Large intestine (tissue), 3 donors: ENCODE measurements around the gene STRA8. TPM values are rescaled to one million over a fixed set of nuclear protein-coding genes. Genes with fewer than 3 reads are reported as not detected.
"Not testable (repeated sequence)": the region's sequence is repeated elsewhere in the genome, so short reads cannot be mapped to it uniquely, and the experiment has no call there.

ENCODE experiments used
- DNase-seq, 2 donors: peaks; one replicate each; pipeline versions ENCODE4 v3.0.0 to v3.0.0-alpha.2; 2013
- H3K27ac ChIP-seq: one replicate; pipeline ENCODE4 v1.5.1; 2013; ENCODE audit warnings: low read length
- H3K27me3 ChIP-seq: 2 replicates; pipeline ENCODE4 v1.6.1; 2013; ENCODE audit warnings: low read length; ENCODE audit not compliant: control insufficient read depth, insufficient read depth
- H3K36me3 ChIP-seq: 2 replicates; pipeline ENCODE4 v1.6.1; 2013; ENCODE audit warnings: low read length; ENCODE audit not compliant: control insufficient read depth, insufficient read depth
- H3K4me1 ChIP-seq: one replicate; pipeline ENCODE4 v1.6.1; 2013; ENCODE audit warnings: low read length; ENCODE audit not compliant: control insufficient read depth, insufficient read depth
- H3K4me3 ChIP-seq: one replicate; pipeline ENCODE4 v1.5.1; 2013; ENCODE audit warnings: low read length
- H3K9me3 ChIP-seq: one replicate; pipeline ENCODE4 v1.6.1; 2013; ENCODE audit warnings: mild to moderate bottlenecking, low read depth, low read length, moderate library complexity; ENCODE audit not compliant: control insufficient read depth
- WGBS: methylation state at CpG from one replicate; pipeline ENCODE4 v1.1.5; 2013; ENCODE audit warnings: low lambda C conversion rate; ENCODE audit not compliant: insufficient coverage; 5-methylcytosine and 5-hydroxymethylcytosine counted together
- polyA plus RNA-seq: library from polyadenylated mRNA; unstranded; fragments of 120-200 nt; gene quantifications from one replicate; pipeline ENCODE4 v1.2.1, GENCODE V29; 2013

The STRA8 gene
- polyA plus RNA-seq, 1 donor = not detected

DNA sequence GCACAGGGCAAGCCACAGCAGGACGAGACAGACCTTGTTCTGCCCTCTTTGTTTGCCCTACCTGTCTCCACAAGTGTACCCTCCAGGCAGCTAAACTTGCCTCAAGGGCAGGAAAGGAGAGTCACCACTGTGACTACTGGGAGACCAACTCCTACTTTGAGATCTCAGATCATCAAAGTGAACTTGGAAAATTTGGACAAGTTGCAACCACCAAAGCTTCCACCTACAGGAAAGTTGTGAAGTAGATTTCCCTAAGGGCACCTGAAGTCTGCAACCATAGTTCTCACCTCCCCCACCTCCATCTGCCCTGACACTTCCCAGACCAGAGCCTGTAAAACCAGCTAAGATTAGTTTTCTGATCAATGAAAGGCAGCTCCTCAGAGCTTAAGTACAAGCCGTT lies 19.8 kb upstream of the STRA8 start:
- H3K4me3 ChIP-seq = no peak overlapping the region
- H3K27ac ChIP-seq = no peak overlapping the region
- WGBS = no CpG with 5 or more reads among the region's 2 CpGs
- peaks cover 4% of the 10 kb centered on the region for H3K4me1 ChIP-seq
- peaks cover 23% of the 10 kb centered on the region for H3K27me3 ChIP-seq
- DNase-seq = no peak
- no peaks in the 10 kb centered on the region for H3K36me3 ChIP-seq
- no peaks in the 10 kb centered on the region for H3K9me3 ChIP-seq

- Histone ChIP-seq H3K27ac (no peak overlapping the region), H3K27me3 (peaks cover 34% of the 10 kb centered on the region), H3K4me1 (peaks cover 4% of the 10 kb centered on the region), H3K36me3 (no peaks in the 10 kb centered on the region), H3K4me3 (no peak overlapping the region), H3K9me3 (no peaks in the 10 kb centered on the region)
- DNase-seq = no peak
- WGBS = 100% methylated on average over 1 of the region's 4 CpGs
Measured at GRCh38 chr7:135215180-135215579, 18.5 kb upstream of the STRA8 start.

GRCh38 chr7:135215698-135216097 lies 17.9 kb upstream of the STRA8 start:
- Histone ChIP-seq H3K36me3 (no peaks in the 10 kb centered on the region), H3K27ac (no peak overlapping the region), H3K4me1 (peaks cover under 1% of the 10 kb centered on the region), H3K9me3 (no peaks in the 10 kb centered on the region), H3K4me3 (no peak overlapping the region), H3K27me3 (peaks cover 37% of the 10 kb centered on the region)
- WGBS = 100% methylated on average over 1 of the region's 3 CpGs
- no peak for DNase-seq

DNA sequence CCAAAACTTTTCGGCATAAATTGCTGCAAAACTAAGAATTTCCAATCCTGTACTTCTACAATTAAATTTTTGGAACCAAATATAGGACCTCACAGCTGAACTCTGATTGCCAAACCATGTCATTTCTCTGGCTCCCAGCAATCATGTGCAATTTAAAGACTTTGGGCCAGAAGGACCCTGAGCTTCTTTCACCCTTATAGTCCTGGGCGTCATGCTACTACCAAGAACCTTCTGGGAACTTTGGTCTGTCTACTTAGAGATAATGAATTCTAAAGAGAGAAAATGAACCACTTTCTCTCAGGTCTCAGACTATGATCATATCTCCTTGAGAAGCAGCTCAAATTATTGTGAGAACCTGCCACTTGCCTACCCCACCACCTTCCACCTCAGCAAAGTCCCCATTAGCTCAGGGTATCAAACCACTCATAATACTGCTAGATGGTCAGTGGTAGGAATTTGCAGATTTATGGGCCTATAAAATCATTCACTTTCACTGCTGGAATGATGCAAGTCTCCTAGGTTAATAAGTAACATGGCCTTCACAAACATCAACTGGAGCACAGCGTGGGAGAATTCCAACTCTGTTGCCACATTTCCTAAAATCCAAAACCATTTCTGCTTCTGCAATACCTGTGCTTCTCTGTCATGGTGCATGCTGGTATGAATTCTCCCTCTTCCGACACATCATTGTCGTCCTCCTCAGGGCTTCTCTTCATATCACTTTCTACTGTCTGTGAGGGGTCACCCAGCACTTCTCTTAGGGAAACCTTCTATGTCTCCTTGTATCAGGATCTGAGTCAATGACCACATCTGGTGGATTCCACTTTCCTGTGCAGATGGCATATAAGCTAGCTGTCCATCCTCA lies 15.8 kb upstream of the STRA8 start:
- Histone ChIP-seq H3K27me3 (peaks cover 42% of the 10 kb centered on the region), H3K27ac (no peak overlapping the region), H3K36me3 (no peaks in the 10 kb centered on the region), H3K9me3 (peaks cover under 1% of the 10 kb centered on the region), H3K4me1 (no peaks in the 10 kb centered on the region), H3K4me3 (no peak overlapping the region)
- peak; percentile 37 to 77 for DNase-seq
- 100% methylated on average over 1 of the region's 5 CpGs for WGBS

DNA sequence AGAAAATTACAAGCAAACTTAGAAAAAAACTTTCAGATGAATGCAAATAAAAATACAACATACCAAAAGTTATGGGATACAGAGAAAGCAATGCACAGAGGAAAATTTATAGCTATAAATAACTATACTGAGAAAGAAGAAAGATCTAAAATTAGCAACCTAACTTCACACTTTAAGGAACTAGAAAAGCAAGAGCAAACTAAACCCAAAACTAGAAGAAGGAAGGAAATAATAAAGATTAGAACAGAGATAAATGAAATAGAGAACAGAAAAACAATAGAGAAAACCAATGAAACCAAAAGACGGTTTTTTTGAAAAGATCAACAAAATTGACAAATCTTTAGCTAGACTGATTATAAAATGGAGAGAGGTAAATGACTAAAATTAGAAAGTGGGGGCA lies 9.6 kb upstream of the STRA8 start:
- Histone ChIP-seq H3K9me3 (peaks cover 4% of the 10 kb centered on the region), H3K27ac (no peak overlapping the region), H3K27me3 (peaks cover 18% of the 10 kb centered on the region), H3K36me3 (no peaks in the 10 kb centered on the region), H3K4me3 (no peak overlapping the region), H3K4me1 (no peaks in the 10 kb centered on the region)
- DNase-seq = no peak
- WGBS = 89% methylated on average over 1 of the region's 1 CpG

GRCh38 chr7:135231686-135232085 lies 2.0 kb upstream of the STRA8 start:
- no peak overlapping the region for H3K27ac ChIP-seq
- H3K4me1 ChIP-seq = no peaks in the 10 kb centered on the region
- H3K9me3 ChIP-seq = peaks cover 4% of the 10 kb centered on the region
- peak in 1 of 2 donors; percentile 9 for DNase-seq
- H3K27me3 ChIP-seq = peaks cover 2% of the 10 kb centered on the region
- no peaks in the 10 kb centered on the region for H3K36me3 ChIP-seq
- no peak overlapping the region for H3K4me3 ChIP-seq

DNA sequence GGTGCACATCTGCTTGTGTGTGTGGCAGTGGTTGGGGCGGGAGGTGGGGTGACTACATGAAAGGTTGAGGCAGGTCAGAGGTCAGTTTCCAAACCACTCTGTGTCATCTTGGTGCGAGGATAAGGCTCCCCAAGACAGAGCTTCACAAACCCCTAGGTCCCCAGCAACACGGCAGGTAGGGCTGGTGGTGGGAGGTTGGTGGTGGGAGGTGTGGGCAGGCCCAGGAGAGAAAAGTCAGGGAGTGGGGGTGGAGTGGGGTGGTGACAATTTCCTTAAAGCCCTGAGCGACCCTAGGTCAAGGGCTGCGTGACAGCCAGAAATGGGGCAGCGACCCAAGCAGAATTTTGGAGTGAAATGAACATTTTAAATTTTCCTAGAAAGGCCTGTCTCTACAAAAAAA lies 1.6 kb upstream of the STRA8 start:
- no peak overlapping the region for H3K27ac ChIP-seq
- H3K36me3 ChIP-seq = no peaks in the 10 kb centered on the region
- H3K9me3 ChIP-seq = peaks cover 4% of the 10 kb centered on the region
- no CpG with 5 or more reads among the region's 6 CpGs for WGBS
- H3K4me3 ChIP-seq = no peak overlapping the region
- no peaks in the 10 kb centered on the region for H3K4me1 ChIP-seq
- H3K27me3 ChIP-seq = peaks cover 2% of the 10 kb centered on the region
- no peak for DNase-seq

- peaks cover 4% of the 10 kb centered on the region for H3K9me3 ChIP-seq
- H3K27me3 ChIP-seq = peaks cover 2% of the 10 kb centered on the region
- no peak for DNase-seq
- no CpG with 5 or more reads among the region's 13 CpGs for WGBS
- no peak overlapping the region for H3K4me3 ChIP-seq
- H3K4me1 ChIP-seq = no peaks in the 10 kb centered on the region
- no peaks in the 10 kb centered on the region for H3K36me3 ChIP-seq
- H3K27ac ChIP-seq = no peak overlapping the region
Measured at GRCh38 chr7:135232720-135233119, 918 bp upstream of the STRA8 start.

DNA sequence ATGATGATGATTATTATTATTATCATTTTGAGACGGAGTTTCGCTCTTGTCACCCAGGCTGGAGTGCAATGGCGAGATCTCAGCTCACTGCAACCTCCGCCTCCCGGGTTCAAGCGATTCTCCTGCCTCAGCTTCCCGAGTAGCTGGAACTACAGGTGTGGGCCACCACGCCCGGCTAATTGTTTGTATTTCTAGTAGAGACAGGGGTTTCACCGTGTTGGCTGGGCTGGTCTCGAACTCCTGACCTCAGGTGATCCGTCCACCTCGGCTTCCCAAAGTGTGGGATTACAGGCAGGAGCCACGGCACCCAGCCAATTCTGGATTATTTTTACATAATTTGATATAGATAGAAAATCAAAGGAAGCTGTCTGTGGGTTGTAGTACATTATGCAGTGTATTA lies 457 bp downstream of the STRA8 start:
- not testable (repeated sequence) for H3K27ac ChIP-seq

GRCh38 chr7:135234727-135235126 lies 1.1 kb downstream of the STRA8 start:
- no peaks in the 10 kb centered on the region for H3K36me3 ChIP-seq
- no CpG with 5 or more reads among the region's 4 CpGs for WGBS
- DNase-seq = no peak

More for the DNA sequence above, 457 bp downstream of the STRA8 start:
- H3K27me3 ChIP-seq, DNase-seq, H3K36me3 ChIP-seq, H3K4me3 ChIP-seq, H3K4me1 ChIP-seq, H3K9me3 ChIP-seq: not testable (repeated sequence)
- WGBS = 79% methylated on average over 4 of the region's 14 CpGs

GRCh38 chr7:135235841-135236240 lies 2.2 kb downstream of the STRA8 start:
- Histone ChIP-seq H3K27me3 (peaks cover 5% of the 10 kb centered on the region), H3K27ac (no peak overlapping the region), H3K9me3 (peaks cover 7% of the 10 kb centered on the region), H3K4me1 (no peaks in the 10 kb centered on the region), H3K4me3 (no peak overlapping the region), H3K36me3 (no peaks in the 10 kb centered on the region)
- WGBS = no CpG with 5 or more reads among the region's 5 CpGs
- DNase-seq = no peak

More at GRCh38 chr7:135234727-135235126, 1.1 kb downstream of the STRA8 start:
- Histone ChIP-seq H3K9me3 (peaks cover 7% of the 10 kb centered on the region), H3K27me3 (peaks cover 5% of the 10 kb centered on the region), H3K4me1 (no peaks in the 10 kb centered on the region), H3K27ac (no peak overlapping the region), H3K4me3 (no peak overlapping the region)
